GM12878 (cell line): ENCODE results near the gene EML5. TPM values are rescaled to one million over a fixed set of nuclear protein-coding genes. Genes with fewer than 3 reads are reported as not detected.

Source experiments
- ATAC-seq: fragments of 200-7000 bp; cut with Tn5 transposase; 3 replicates; pipeline ENCODE4 v1.9.1; 2020; ENCODE audit warnings: mild to moderate bottlenecking, moderate library complexity
- BruUV-seq: library from RNA; stranded (reverse); fragments of 400-500 nt; replicated peaks from 2 replicates; lab custom pipeline; 2021; lab: Mats Ljungman, UMichigan
- CTCF ChIA-PET: fragments of 300-600 bp; sonication (Branson Sonifier 250); formaldehyde crosslinking; extraction: SDS; loops from one replicate; lab custom pipeline; 2021; ENCODE audit warnings: inconsistent platforms; lab: Yijun Ruan, JAX
- POLR2A ChIA-PET: fragments of 350-600 bp; formaldehyde crosslinking; extraction: SDS; loops from one replicate; lab custom pipeline; 2021; ENCODE audit warnings: inconsistent platforms; lab: Charles Lee
- RAD21 ChIA-PET: fragments of 300-600 bp; sonication (Branson Sonifier 250); formaldehyde crosslinking; loops from one replicate; lab custom pipeline; 2023; ENCODE audit warnings: antibody characterized with exemption; ENCODE audit not compliant: unreplicated experiment; lab: Charles Lee
- SMC1A ChIA-PET: fragments of 300-600 bp; sonication (Branson Sonifier 250); formaldehyde crosslinking; loops from one replicate; lab custom pipeline; 2023; ENCODE audit not compliant: unreplicated experiment, uncharacterized antibody; lab: Charles Lee
- DNase-seq: peaks from one replicate; pipeline ENCODE4 v3.0.0-alpha.2; 2011; ENCODE audit warnings: low read depth, low spot score
- FAIRE-seq: peaks from 3 replicates; lab custom pipeline; 2011; peaks lifted over from hg19 to GRCh38; lab: Jason Lieb, UNC
- H2AFZ ChIP-seq: 2 replicates; pipeline ENCODE4 v1.6.0; 2011; ENCODE audit warnings: low read depth, low read length, control low read depth; ENCODE audit not compliant: control insufficient read depth
- H3K27ac ChIP-seq: 2 replicates; pipeline ENCODE4 v1.5.1; 2011; ENCODE audit warnings: control low read depth; ENCODE audit not compliant: control insufficient read depth, insufficient read depth
- H3K27me3 ChIP-seq, 2 experiments: replicated peaks in 1 of 2; 2 replicates each; pipeline versions ENCODE4 v1.6.0 to v1.6.1; 2011; ENCODE audit warnings: low read length in 1 of 2; ENCODE audit not compliant: control insufficient read depth in 2 of 2, insufficient read depth in 2 of 2
- H3K36me3 ChIP-seq, 2 experiments: 2 replicates each; pipeline ENCODE4 v1.5.1; 2011; ENCODE audit warnings: low read length in 1 of 2; ENCODE audit not compliant: control insufficient read depth in 2 of 2, insufficient read depth in 2 of 2
- H3K4me1 ChIP-seq: 2 replicates; pipeline ENCODE4 v1.6.1; 2011; ENCODE audit warnings: mild to moderate bottlenecking, low read length, moderate library complexity, mixed read lengths; ENCODE audit not compliant: control insufficient read depth, insufficient read depth
- H3K4me2 ChIP-seq: 2 replicates; pipeline ENCODE4 v1.6.0; 2011; ENCODE audit warnings: control low read depth; ENCODE audit not compliant: control insufficient read depth, insufficient read depth
- H3K4me3 ChIP-seq: fragments of 200-600 bp; sonication (generic); 2 replicates; pipeline ENCODE4 v1.5.1; 2016
- H3K79me2 ChIP-seq: 2 replicates; pipeline ENCODE4 v1.6.0; 2011; ENCODE audit warnings: low read length; ENCODE audit not compliant: control insufficient read depth, insufficient read depth
- H3K9ac ChIP-seq: 2 replicates; pipeline ENCODE4 v1.8.0; 2011; ENCODE audit warnings: low read length, control low read depth, mixed read lengths; ENCODE audit not compliant: control insufficient read depth, insufficient read depth
- H3K9me3 ChIP-seq: replicated peaks from 3 replicates; pipeline ENCODE4 v1.5.1; 2011; ENCODE audit warnings: mild to moderate bottlenecking, low read length; ENCODE audit not compliant: control insufficient read depth, insufficient read depth
- H4K20me1 ChIP-seq: 2 replicates; pipeline ENCODE4 v1.6.0; 2011; ENCODE audit not compliant: control insufficient read depth, insufficient read depth
- BCLAF1 ChIP-seq: fragments of 450-650 bp; IDR thresholded peaks from 2 replicates; pipeline ENCODE4 v1.6.1; 2017; ENCODE audit warnings: antibody characterized with exemption, mild to moderate bottlenecking, moderate library complexity
- BRCA1 ChIP-seq: IDR thresholded peaks from 2 replicates; pipeline ENCODE4 v1.6.1; 2011; ENCODE audit warnings: low read depth, low read length, improper control_type of control experiment
- CBFB ChIP-seq: IDR thresholded peaks from 2 replicates; pipeline ENCODE4 v1.6.1; 2016; ENCODE audit warnings: antibody characterized with exemption, low read depth
- CBX3 ChIP-seq: fragments of 200-600 bp; sonication (generic); IDR thresholded peaks from 2 replicates; pipeline ENCODE4 v1.6.1; 2016; ENCODE audit warnings: low read depth, borderline replicate concordance
- IKZF2 ChIP-seq, 2 experiments: fragments of 450-650 bp; IDR thresholded peaks; 2 replicates each; pipeline ENCODE4 v1.6.1; 2017; ENCODE audit warnings: mild to moderate bottlenecking in 2 of 2, moderate library complexity in 2 of 2
- IRF5 ChIP-seq: fragments of 450-650 bp; IDR thresholded peaks from 2 replicates; pipeline ENCODE4 v1.6.1; 2017; ENCODE audit warnings: borderline replicate concordance
- KDM1A ChIP-seq: fragments of 200-600 bp; sonication (generic); IDR thresholded peaks from 2 replicates; pipeline ENCODE4 v1.6.1; 2016; ENCODE audit warnings: borderline replicate concordance
- NFYB ChIP-seq: IDR thresholded peaks from 2 replicates; pipeline ENCODE4 v1.6.1; 2011; ENCODE audit warnings: low read depth, mild to moderate bottlenecking, low read length, improper control_type of control experiment, moderate library complexity; ENCODE audit not compliant: insufficient read depth
- PAX5 ChIP-seq: IDR thresholded peaks from 2 replicates; pipeline ENCODE4 v1.6.1; 2011; ENCODE audit warnings: low read depth, low read length, borderline replicate concordance
- SPI1 ChIP-seq: IDR thresholded peaks from 2 replicates; pipeline ENCODE4 v1.6.1; 2011; ENCODE audit warnings: low read depth, mild to moderate bottlenecking, low read length, moderate library complexity, borderline replicate concordance; ENCODE audit not compliant: insufficient read depth
- SRF ChIP-seq, 2 experiments: IDR thresholded peaks; 2 replicates each; pipeline ENCODE4 v1.6.1; 2011; ENCODE audit warnings: low read depth in 2 of 2, low read length in 2 of 2, mild to moderate bottlenecking in 1 of 2, moderate library complexity in 1 of 2
- SUPT20H ChIP-seq: IDR thresholded peaks from 2 replicates; pipeline ENCODE4 v1.6.1; 2011; ENCODE audit warnings: low read depth, mild to moderate bottlenecking, low read length, moderate library complexity, borderline replicate concordance; ENCODE audit not compliant: control insufficient read depth
- TCF7 ChIP-seq: IDR thresholded peaks from 2 replicates; pipeline ENCODE4 v1.6.1; 2014; ENCODE audit warnings: antibody characterized with exemption, borderline replicate concordance
- ZBED1 ChIP-seq: IDR thresholded peaks from 2 replicates; pipeline ENCODE4 v1.6.1; 2016; ENCODE audit warnings: borderline replicate concordance
- ZBTB33 ChIP-seq: fragments of 450-650 bp; IDR thresholded peaks from 2 replicates; pipeline ENCODE4 v1.6.1; 2017; ENCODE audit warnings: mild to moderate bottlenecking
- ZNF207 ChIP-seq: fragments of 450-650 bp; IDR thresholded peaks from 2 replicates; pipeline ENCODE4 v1.6.1; 2014; ENCODE audit warnings: antibody characterized with exemption, mild to moderate bottlenecking, borderline replicate concordance
- ZNF217 ChIP-seq: fragments of 450-650 bp; IDR thresholded peaks from 2 replicates; pipeline ENCODE4 v1.6.1; 2017; ENCODE audit warnings: antibody characterized with exemption, mild to moderate bottlenecking
- WGBS: methylation state at CpG from one replicate; pipeline ENCODE4 v1.1.6; 2016; ENCODE audit warnings: low lambda C conversion rate; ENCODE audit not compliant: insufficient replicate concordance, insufficient coverage; ENCODE audit errors: missing lambda C conversion rate; 5-methylcytosine and 5-hydroxymethylcytosine counted together
- in situ Hi-C: fragments of 300-500 bp; cut with MboI; formaldehyde crosslinking; loops from 9 replicates; pipeline ENCODE4 v1.14.3; 2018; ENCODE audit warnings: mixed read lengths
- intact Hi-C: fragments of 100-400 bp; cut with micrococcal nuclease; formaldehyde crosslinking; loops from one replicate; pipeline ENCODE4 v1.14.2; 2022; ENCODE audit not compliant: unreplicated experiment
- polyA plus RNA-seq, 11 experiments: library from polyadenylated mRNA; depleted of rRNA in 4 of 11; unstranded in 6 of 11; stranded (reverse) in 5 of 11; fragments of >200 nt; fragmentation: Nextera tagmentation in 4 of 11; fragmentation: Illumina TruSeq in 1 of 11; extraction: Ambion mirVana in 4 of 11; extraction: Trizol in 1 of 11; gene quantifications; 1 replicate in 1 of 11; 2 replicates in 10 of 11; pipeline versions ENCODE4 v1.2.1 to v1.2.3, GENCODE V29; 2011 to 2016; ENCODE audit warnings: inconsistent platforms in 2 of 11, missing spikeins in 2 of 11, low read depth in 1 of 11
- total RNA-seq, 4 experiments: library from RNA; depleted of rRNA in 3 of 4; stranded (reverse); fragments of >200 nt in 3 of 4; fragmentation: Illumina TruSeq in 1 of 4; extraction: Trizol in 1 of 4; gene quantifications; 2 replicates each; pipeline versions ENCODE4 v1.2.1 to v1.2.3, GENCODE V29; 2013 to 2021

Gene EML5
- total and polyA plus RNA-seq, 10 of the 15 experiments (the other 5 are each of a cell fraction or from before 2014, with no cell fraction given) = 0.08 to 0.35 (median 0.22) TPM; not detected in 1

GRCh38 chr14:88565427-88565826, 227.3 kb downstream of the EML5 start:
- H3K4me3 ChIP-seq = no peak overlapping the region
- no peak overlapping the region for H2AFZ ChIP-seq
- CTCF ChIA-PET = interaction anchor here (1.4 kb wide), 1 partner anchor 74 kb away, joined by 4 read pairs; no protein-coding TSS in a partner anchor
- over 99% methylated on average over 5 of the region's 5 CpGs for WGBS
- SMC1A ChIA-PET = interaction anchor here (1.4 to 1.6 kb wide), 3 partner anchors 29 to 99 kb away, joined by 4 to 7 read pairs (median 4); no protein-coding TSS in a partner anchor
- H3K9ac ChIP-seq = no peak overlapping the region
- POLR2A ChIA-PET = no interaction called here
- H4K20me1 ChIP-seq = no peaks in the 10 kb centered on the region
- intact Hi-C loops (no loop called here), in situ Hi-C loops (no loop called here)
- H3K4me1 ChIP-seq = no peaks in the 10 kb centered on the region
- FAIRE-seq (no peak), DNase-seq (no peak), ATAC-seq (no peak)
- peaks cover 17% of the 10 kb centered on the region for H3K79me2 ChIP-seq
- BruUV-seq = no TSS peak
- TF ChIP-seq BRCA1 = no peak
- no peak for TF ChIP-seq CBFB
- TF ChIP-seq ZBED1 = no peak
- no peak for TF ChIP-seq ZBTB33
- no peak for TF ChIP-seq KDM1A
- TF ChIP-seq BCLAF1 = no peak
- TF ChIP-seq ZNF207 = no peak
- no peak for TF ChIP-seq SPI1
- no peak for TF ChIP-seq IKZF2 (IDR thresholded peaks at IDR 0.05)
- no peak for TF ChIP-seq ZNF217
- no peak for TF ChIP-seq PAX5
- TF ChIP-seq CBX3 = no peak
- TF ChIP-seq TCF7 = no peak
- TF ChIP-seq SRF (IDR thresholded peaks at IDR 0.05; ENCODE audit: low read depth in 2 of 2, low read length in 2 of 2) = no peak
- TF ChIP-seq IRF5 = no peak
- TF ChIP-seq SUPT20H = no peak
- TF ChIP-seq NFYB = no peak
- H3K9me3 ChIP-seq = peaks cover 6% of the 10 kb centered on the region
- H3K27me3 ChIP-seq = no peaks in the 10 kb centered on the region
- RAD21 ChIA-PET = no interaction called here
- H3K4me2 ChIP-seq = no peak overlapping the region
- peaks cover 0 to 5% of the 10 kb centered on the region in 2 experiments; a peak in 3 of 4 replicates for H3K36me3 ChIP-seq
- H3K27ac ChIP-seq = no peak overlapping the region
